Stimulated activated naive CD8-positive, alpha-beta T cell treated with anti-CD3 and anti-CD28 coated beads, Interleukin-15, amount 100 ng/mL, for 72 hours (primary cell): ENCODE measurements around the gene IL1RAPL1.

Experiments
- ATAC-seq: fragments of 150-1000 bp; cut with Tn5 transposase; 2 replicates; pipeline ENCODE4 v1.10.0; 2021; ENCODE audit warnings: mild to moderate bottlenecking, moderate library complexity
- DNase-seq, 2 donors: peaks; one replicate each; pipeline ENCODE4 v3.0.0; 2021 to 2022
- H3K27ac Mint-ChIP-seq, 2 donors: one replicate each; pipeline ENCODE4 v1.8.0; 2022; ENCODE audit warnings: mild to moderate bottlenecking in 2 of 2, mixed read lengths in 2 of 2, moderate library complexity in 2 of 2
- H3K27me3 Mint-ChIP-seq: one replicate; pipeline ENCODE4 v1.8.0; 2022; ENCODE audit warnings: mixed read lengths
- H3K4me1 Mint-ChIP-seq: one replicate; pipeline ENCODE4 v1.8.0; 2022; ENCODE audit warnings: mild to moderate bottlenecking, mixed read lengths
- H3K4me3 Mint-ChIP-seq, 2 donors: one replicate each; pipeline ENCODE4 v1.8.0; 2022; ENCODE audit warnings: mild to moderate bottlenecking in 2 of 2, mixed read lengths in 2 of 2, moderate library complexity in 1 of 2
- H3K9me3 Mint-ChIP-seq, 2 donors: one replicate each; pipeline ENCODE4 v1.8.0; 2022; ENCODE audit warnings: mixed read lengths in 2 of 2

IL1RAPL1 gene

DNA sequence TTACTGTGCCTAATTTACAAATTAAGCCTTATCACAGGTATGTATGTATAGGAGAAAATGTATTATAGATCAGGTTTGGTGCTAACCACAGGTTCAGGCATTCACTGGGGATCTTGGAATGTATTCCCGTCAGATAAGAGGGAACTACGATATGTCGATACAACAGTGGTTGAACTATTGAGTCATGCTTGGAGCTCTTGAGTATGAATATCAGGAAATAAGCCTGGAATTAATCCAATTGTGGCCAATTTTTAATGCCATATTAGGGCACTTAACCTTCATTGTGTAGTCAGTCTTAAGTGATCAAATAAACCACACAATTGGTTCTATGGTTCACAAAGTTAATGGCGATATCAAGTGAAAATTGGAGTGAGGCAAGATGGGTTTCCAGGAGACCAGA is 556.5 kb downstream of the IL1RAPL1 start:
- ATAC-seq = no peak
- no peak for DNase-seq
- Mint-ChIP-seq H3K27me3 (no peaks in the 10 kb centered on the region), H3K4me3 (no peak overlapping the region), H3K27ac (no peak overlapping the region), H3K9me3 (peaks cover 0 to 4% of the 10 kb centered on the region in 2 donors), H3K4me1 (no peaks in the 10 kb centered on the region)

- no peak for ATAC-seq
- Mint-ChIP-seq H3K27me3 (no peaks in the 10 kb centered on the region), H3K9me3 (peaks cover 0 to 4% of the 10 kb centered on the region in 2 donors), H3K4me3 (no peak overlapping the region), H3K4me1 (no peaks in the 10 kb centered on the region), H3K27ac (no peak overlapping the region)
- DNase-seq = no peak
These were observed 558.1 kb downstream of the IL1RAPL1 start for GRCh38 chrX:29145316-29145715.

GRCh38 chrX:29148511-29148910 is 561.3 kb downstream of the IL1RAPL1 start:
- Mint-ChIP-seq H3K4me3 (no peak overlapping the region), H3K27ac (no peak overlapping the region), H3K4me1 (no peaks in the 10 kb centered on the region), H3K9me3 (peaks cover 0 to 4% of the 10 kb centered on the region in 2 donors), H3K27me3 (no peaks in the 10 kb centered on the region)
- DNase-seq = no peak
- ATAC-seq = no peak

- no peaks in the 10 kb centered on the region for H3K9me3 Mint-ChIP-seq
- no peaks in the 10 kb centered on the region for H3K27me3 Mint-ChIP-seq
- H3K4me1 Mint-ChIP-seq = no peaks in the 10 kb centered on the region
- H3K4me3 Mint-ChIP-seq = no peak overlapping the region
- no peak overlapping the region for H3K27ac Mint-ChIP-seq
- ATAC-seq = no peak
- no peak for DNase-seq
These were observed 568.0 kb downstream of the IL1RAPL1 start for GRCh38 chrX:29155286-29155685.

DNA sequence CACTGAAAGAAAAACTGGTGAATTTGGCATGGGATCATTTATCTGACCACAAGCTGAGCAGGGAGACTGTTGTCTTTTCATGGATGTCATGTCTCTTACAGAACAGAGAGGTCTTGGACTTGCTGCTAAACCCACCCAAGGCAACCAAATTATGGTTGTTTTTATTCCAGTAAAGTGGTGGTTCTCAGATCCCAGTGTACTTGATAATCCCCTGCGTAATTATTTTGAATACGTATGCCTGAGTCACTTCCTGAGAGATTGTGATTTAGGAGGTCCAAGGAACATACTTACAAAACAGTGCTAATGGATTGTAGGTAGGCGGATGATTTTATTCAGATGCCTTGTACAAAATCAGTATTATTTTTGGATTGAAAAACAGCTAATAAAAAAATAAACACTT is 585.6 kb downstream of the IL1RAPL1 start:
- no peak overlapping the region for H3K27ac Mint-ChIP-seq
- H3K4me3 Mint-ChIP-seq = no peak overlapping the region
- H3K9me3 Mint-ChIP-seq = no peaks in the 10 kb centered on the region
- no peaks in the 10 kb centered on the region for H3K27me3 Mint-ChIP-seq
- ATAC-seq = no peak
- no peaks in the 10 kb centered on the region for H3K4me1 Mint-ChIP-seq
- no peak for DNase-seq

- DNase-seq (no peak), ATAC-seq (no peak)
- no peak overlapping the region for H3K4me3 Mint-ChIP-seq
- H3K9me3 Mint-ChIP-seq = no peaks in the 10 kb centered on the region
- H3K4me1 Mint-ChIP-seq = no peaks in the 10 kb centered on the region
- H3K27me3 Mint-ChIP-seq = no peaks in the 10 kb centered on the region
- no peak overlapping the region for H3K27ac Mint-ChIP-seq
These were observed 600.0 kb downstream of the IL1RAPL1 start for GRCh38 chrX:29187264-29187663.

GRCh38 chrX:29196501-29196900 is 609.3 kb downstream of the IL1RAPL1 start:
- no peaks in the 10 kb centered on the region for H3K4me1 Mint-ChIP-seq
- no peak for ATAC-seq

DNA sequence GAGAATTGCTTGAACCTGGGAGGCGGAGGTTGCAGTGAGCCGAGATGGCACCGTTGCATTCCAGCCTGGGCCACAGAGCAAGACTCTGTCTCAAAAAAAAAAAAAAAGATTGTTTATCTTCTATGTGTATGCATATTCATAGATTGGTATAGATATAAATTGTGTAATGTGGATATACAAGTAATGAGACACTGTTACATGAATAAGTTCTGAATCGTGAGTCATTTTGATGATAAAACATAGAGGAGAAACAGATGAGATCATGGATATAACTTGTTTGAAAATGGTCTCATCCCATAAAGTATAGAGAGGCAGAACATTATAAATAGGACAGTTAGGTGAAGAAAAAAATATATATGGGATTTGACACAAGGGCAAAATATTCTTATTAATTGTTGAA is 628.0 kb downstream of the IL1RAPL1 start:
- Mint-ChIP-seq H3K27ac (no peak overlapping the region), H3K27me3 (no peaks in the 10 kb centered on the region), H3K4me3 (no peak overlapping the region), H3K9me3 (no peaks in the 10 kb centered on the region), H3K4me1 (no peaks in the 10 kb centered on the region)
- ATAC-seq = no peak
- no peak for DNase-seq

More at GRCh38 chrX:29196501-29196900, 609.3 kb downstream of the IL1RAPL1 start:
- DNase-seq = no peak
- no peak overlapping the region for H3K27ac Mint-ChIP-seq
- H3K27me3 Mint-ChIP-seq = no peaks in the 10 kb centered on the region
- no peak overlapping the region for H3K4me3 Mint-ChIP-seq
- no peaks in the 10 kb centered on the region for H3K9me3 Mint-ChIP-seq

DNA sequence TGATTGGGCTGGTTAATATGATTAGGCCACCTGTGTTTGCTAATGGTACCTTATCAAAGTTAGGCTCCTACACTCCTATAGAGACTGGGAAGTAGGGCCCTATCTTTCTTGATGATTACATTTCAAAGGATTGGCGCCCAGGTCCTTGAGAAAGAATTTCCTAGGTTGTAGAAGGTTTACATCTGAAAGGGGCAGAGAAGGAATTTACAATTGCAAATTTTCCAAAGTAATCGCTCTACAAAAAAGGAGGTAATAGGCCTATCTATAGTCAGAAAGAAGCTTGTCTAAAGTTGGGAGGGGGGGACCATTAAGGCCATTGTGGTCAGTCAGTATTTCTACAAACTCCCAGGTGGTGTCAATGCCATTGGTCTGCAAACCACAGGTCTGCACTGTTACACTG is 638.4 kb downstream of the IL1RAPL1 start:
- Mint-ChIP-seq H3K9me3 (no peaks in the 10 kb centered on the region), H3K4me1 (no peaks in the 10 kb centered on the region)
- no peak for ATAC-seq

DNA sequence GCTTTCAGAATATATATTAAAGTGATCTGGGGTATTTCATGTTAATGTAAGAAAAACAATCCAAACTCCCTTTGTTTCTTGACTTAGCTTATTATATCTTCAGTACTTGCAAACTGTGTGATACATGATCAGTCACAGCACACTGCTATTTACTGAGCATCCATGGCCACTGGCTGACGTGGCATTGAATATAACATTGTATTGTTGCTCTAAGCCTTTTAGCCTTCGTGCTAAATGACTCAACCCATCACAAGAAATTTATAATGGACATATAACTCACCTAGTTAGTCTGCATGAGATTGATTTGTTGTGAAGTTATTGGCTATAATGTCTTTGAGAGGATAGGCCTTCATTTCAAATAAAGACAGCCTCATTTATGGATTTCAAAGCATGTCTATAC is 642.6 kb downstream of the IL1RAPL1 start:
- Mint-ChIP-seq H3K27ac (no peak overlapping the region), H3K4me3 (no peak overlapping the region), H3K4me1 (no peaks in the 10 kb centered on the region), H3K9me3 (no peaks in the 10 kb centered on the region), H3K27me3 (no peaks in the 10 kb centered on the region)
- DNase-seq (no peak), ATAC-seq (no peak)

More for the DNA sequence above, 638.4 kb downstream of the IL1RAPL1 start:
- no peak overlapping the region for H3K27ac Mint-ChIP-seq
- no peak for DNase-seq
- H3K27me3 Mint-ChIP-seq = no peaks in the 10 kb centered on the region
- H3K4me3 Mint-ChIP-seq = no peak overlapping the region

GRCh38 chrX:29231800-29232199 is 644.6 kb downstream of the IL1RAPL1 start:
- ATAC-seq (no peak), DNase-seq (no peak)
- H3K4me3 Mint-ChIP-seq = no peak overlapping the region
- H3K4me1 Mint-ChIP-seq = no peaks in the 10 kb centered on the region
- H3K27ac Mint-ChIP-seq = no peak overlapping the region
- no peaks in the 10 kb centered on the region for H3K27me3 Mint-ChIP-seq
- no peaks in the 10 kb centered on the region for H3K9me3 Mint-ChIP-seq

- ATAC-seq (no peak), DNase-seq (no peak)
- H3K4me3 Mint-ChIP-seq = no peak overlapping the region
- no peaks in the 10 kb centered on the region for H3K27me3 Mint-ChIP-seq
- H3K9me3 Mint-ChIP-seq = no peaks in the 10 kb centered on the region
- no peak overlapping the region for H3K27ac Mint-ChIP-seq
- no peaks in the 10 kb centered on the region for H3K4me1 Mint-ChIP-seq
These were observed 646.4 kb downstream of the IL1RAPL1 start for GRCh38 chrX:29233592-29234183.

DNA sequence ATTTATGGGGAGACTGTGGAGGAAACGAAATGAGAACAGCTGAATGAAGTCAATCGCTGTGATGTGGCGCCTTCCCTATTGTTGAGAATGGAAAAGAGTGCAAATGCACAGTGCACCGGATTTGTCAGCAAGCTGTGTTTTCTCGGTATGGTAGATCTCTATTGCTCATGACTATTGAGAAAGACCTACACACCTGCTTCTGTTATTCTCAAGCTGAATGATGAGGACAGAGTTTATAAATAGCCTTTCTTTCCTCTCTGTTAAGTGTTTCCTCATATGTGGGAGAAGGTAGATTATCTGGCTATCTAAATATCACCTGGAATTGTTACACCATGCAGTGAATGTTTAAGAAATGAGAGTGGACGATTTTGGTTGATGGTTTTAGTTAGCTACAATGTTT is 650.7 kb downstream of the IL1RAPL1 start:
- Mint-ChIP-seq H3K4me1 (no peaks in the 10 kb centered on the region), H3K27me3 (no peaks in the 10 kb centered on the region), H3K4me3 (no peak overlapping the region), H3K27ac (no peak overlapping the region), H3K9me3 (no peaks in the 10 kb centered on the region)
- no peak for DNase-seq
- no peak for ATAC-seq

- H3K27me3 Mint-ChIP-seq = no peaks in the 10 kb centered on the region
- H3K9me3 Mint-ChIP-seq = no peaks in the 10 kb centered on the region
- ATAC-seq (no peak), DNase-seq (no peak)
- no peak overlapping the region for H3K4me3 Mint-ChIP-seq
- H3K4me1 Mint-ChIP-seq = no peaks in the 10 kb centered on the region
- H3K27ac Mint-ChIP-seq = no peak overlapping the region
These were observed 654.6 kb downstream of the IL1RAPL1 start for GRCh38 chrX:29241809-29242208.

DNA sequence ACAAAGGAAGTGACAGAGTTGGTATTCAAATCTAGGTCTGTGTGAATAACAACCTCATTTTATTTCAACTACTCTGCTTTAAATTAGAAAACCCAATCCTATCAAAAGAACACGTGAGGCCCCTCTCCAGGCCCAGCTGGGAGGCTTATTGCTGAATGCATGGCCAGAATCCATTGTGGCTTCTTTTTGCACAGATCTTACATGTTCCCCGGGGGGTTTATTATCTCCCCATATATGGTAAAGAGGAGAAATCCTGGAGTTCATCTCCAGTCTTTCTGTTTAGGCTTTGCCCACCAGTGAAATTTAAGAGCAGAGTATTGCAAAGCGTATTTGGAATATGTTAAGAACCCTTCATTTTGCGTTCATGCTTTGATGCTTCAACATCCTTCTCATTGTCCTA is 655.6 kb downstream of the IL1RAPL1 start:
- Mint-ChIP-seq H3K4me3 (no peak overlapping the region), H3K4me1 (no peaks in the 10 kb centered on the region), H3K9me3 (no peaks in the 10 kb centered on the region), H3K27ac (no peak overlapping the region), H3K27me3 (no peaks in the 10 kb centered on the region)
- ATAC-seq (no peak), DNase-seq (no peak)

DNA sequence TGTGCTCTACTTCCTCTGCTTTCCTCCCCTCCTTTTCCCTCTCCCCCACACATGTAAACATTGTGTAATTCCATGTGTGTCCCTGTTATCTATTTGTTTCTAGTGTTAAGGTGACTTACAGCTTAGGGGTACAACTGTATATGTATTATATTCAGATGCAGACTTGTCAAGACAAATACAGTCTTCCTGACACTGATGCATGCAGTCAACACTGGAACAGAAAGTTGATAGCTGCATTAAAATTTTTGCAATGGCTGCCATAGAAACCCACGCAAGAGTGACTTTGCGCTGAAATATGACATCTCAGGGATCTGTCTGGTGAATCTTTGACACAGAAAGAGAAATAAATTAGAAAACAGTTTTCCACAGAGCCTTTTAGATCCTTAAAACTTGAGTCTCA is 656.7 kb downstream of the IL1RAPL1 start:
- DNase-seq = no peak
- Mint-ChIP-seq H3K27me3 (no peaks in the 10 kb centered on the region), H3K4me3 (no peak overlapping the region), H3K27ac (no peak overlapping the region), H3K4me1 (no peaks in the 10 kb centered on the region), H3K9me3 (no peaks in the 10 kb centered on the region)
- no peak for ATAC-seq

GRCh38 chrX:29254515-29254914 is 667.3 kb downstream of the IL1RAPL1 start:
- Mint-ChIP-seq H3K9me3 (no peaks in the 10 kb centered on the region), H3K4me3 (no peak overlapping the region), H3K27ac (no peak overlapping the region), H3K27me3 (no peaks in the 10 kb centered on the region), H3K4me1 (no peaks in the 10 kb centered on the region)
- no peak for DNase-seq
- no peak for ATAC-seq
